Liver (tissue), 9 donors: ENCODE measurements around the gene MSH5. TPM values are rescaled to one million over a fixed set of nuclear protein-coding genes. Genes with fewer than 3 reads are reported as not detected.

ENCODE experiments used
- DNase-seq: peaks from one replicate; pipeline ENCODE4 v3.0.0-alpha.2; 2017; ENCODE audit warnings: low spot score
- H3K27ac ChIP-seq, 2 donors: one replicate each; pipeline ENCODE4 v1.7.0; 2013; ENCODE audit warnings: inconsistent platforms in 2 of 2, low read length in 2 of 2, control low read depth in 1 of 2, low read depth in 1 of 2, mild to moderate bottlenecking in 1 of 2
- H3K27me3 ChIP-seq, 4 donors: one replicate each; pipeline versions ENCODE4 v1.6.1 to v1.7.0; 2013; ENCODE audit warnings: low read length in 3 of 4, inconsistent platforms in 1 of 4, mild to moderate bottlenecking in 1 of 4, moderate library complexity in 1 of 4; ENCODE audit not compliant: control insufficient read depth in 4 of 4, insufficient read depth in 4 of 4
- H3K36me3 ChIP-seq, 4 donors: one replicate each; pipeline versions ENCODE4 v1.6.1 to v1.7.0; 2013; ENCODE audit warnings: low read length in 3 of 4, mild to moderate bottlenecking in 3 of 4, low read depth in 1 of 4, moderate library complexity in 1 of 4; ENCODE audit not compliant: control insufficient read depth in 4 of 4, insufficient read depth in 3 of 4
- H3K4me1 ChIP-seq, 4 donors: one replicate each; pipeline versions ENCODE4 v1.6.1 to v1.7.0; 2013; ENCODE audit warnings: low read length in 3 of 4, mild to moderate bottlenecking in 3 of 4, moderate library complexity in 1 of 4; ENCODE audit not compliant: control insufficient read depth in 4 of 4, insufficient read depth in 4 of 4
- H3K4me3 ChIP-seq, 3 donors: one replicate each; pipeline versions ENCODE4 v1.6.1 to v1.7.0; 2013; ENCODE audit warnings: low read length in 3 of 3, control low read depth in 1 of 3, low read depth in 1 of 3, mild to moderate bottlenecking in 1 of 3
- H3K9ac ChIP-seq, 2 donors: one replicate each; pipeline ENCODE4 v1.7.0; 2013; ENCODE audit warnings: low read length in 2 of 2, mild to moderate bottlenecking in 2 of 2, moderate library complexity in 2 of 2, control low read depth in 1 of 2, low read depth in 1 of 2
- H3K9me3 ChIP-seq, 4 donors: one replicate each; pipeline versions ENCODE4 v1.6.1 to v1.7.0; 2013; ENCODE audit warnings: low read length in 3 of 4; ENCODE audit not compliant: control insufficient read depth in 4 of 4
- ATF3 ChIP-seq: IDR thresholded peaks from 2 replicates; pipeline ENCODE4 v1.6.1; 2016; ENCODE audit warnings: antibody characterized with exemption
- EGR1 ChIP-seq, 2 donors: IDR thresholded peaks; 2 replicates each; pipeline ENCODE4 v1.6.1; 2016 to 2018; ENCODE audit warnings: antibody characterized with exemption in 2 of 2, low read depth in 2 of 2
- FOXA1 ChIP-seq: IDR thresholded peaks from 2 replicates; pipeline ENCODE4 v1.6.1; 2016; ENCODE audit warnings: antibody characterized with exemption
- FOXA2 ChIP-seq: IDR thresholded peaks from 2 replicates; pipeline ENCODE4 v1.6.1; 2016; ENCODE audit warnings: antibody characterized with exemption
- GABPA ChIP-seq, 2 donors: IDR thresholded peaks in 1 of 2; conservative IDR thresholded peaks in 1 of 2; 2 replicates each; pipeline ENCODE4 v1.6.1; 2016; ENCODE audit warnings: antibody characterized with exemption in 2 of 2, mild to moderate bottlenecking in 1 of 2, moderate library complexity in 1 of 2
- HNF4A ChIP-seq, 2 donors: conservative IDR thresholded peaks; 2 replicates each; pipeline ENCODE4 v1.6.1; 2016; ENCODE audit warnings: antibody characterized with exemption in 2 of 2, mild to moderate bottlenecking in 2 of 2
- HNF4G ChIP-seq: IDR thresholded peaks from 2 replicates; pipeline ENCODE4 v1.6.1; 2016; ENCODE audit warnings: antibody characterized with exemption
- JUND ChIP-seq, 2 donors: IDR thresholded peaks; 2 replicates each; pipeline ENCODE4 v1.6.1; 2016; ENCODE audit warnings: antibody characterized with exemption in 2 of 2
- MAX ChIP-seq: IDR thresholded peaks from 2 replicates; pipeline ENCODE4 v1.6.1; 2016; ENCODE audit warnings: antibody characterized with exemption
- NR2F2 ChIP-seq: IDR thresholded peaks from 2 replicates; pipeline ENCODE4 v1.6.1; 2016; ENCODE audit warnings: antibody characterized with exemption
- RAD21 ChIP-seq, 2 donors: IDR thresholded peaks; 2 replicates each; pipeline ENCODE4 v1.6.1; 2016; ENCODE audit warnings: antibody characterized with exemption in 2 of 2, mild to moderate bottlenecking in 2 of 2
- REST ChIP-seq: IDR thresholded peaks from 2 replicates; pipeline ENCODE4 v1.6.1; 2016; ENCODE audit warnings: antibody characterized with exemption, mild to moderate bottlenecking
- RXRA ChIP-seq, 2 donors: IDR thresholded peaks; 2 replicates each; pipeline ENCODE4 v1.6.1; 2017 to 2018; ENCODE audit warnings: antibody characterized with exemption in 2 of 2, mild to moderate bottlenecking in 1 of 2
- SP1 ChIP-seq: IDR thresholded peaks from 2 replicates; pipeline ENCODE4 v1.6.1; 2018; ENCODE audit warnings: antibody characterized with exemption, mild to moderate bottlenecking
- TAF1 ChIP-seq: conservative IDR thresholded peaks from 2 replicates; pipeline ENCODE4 v1.6.1; 2016; ENCODE audit warnings: antibody characterized with exemption, mild to moderate bottlenecking
- YY1 ChIP-seq: IDR thresholded peaks from 2 replicates; pipeline ENCODE4 v1.6.1; 2016; ENCODE audit warnings: antibody characterized with exemption, mild to moderate bottlenecking
- ZBTB33 ChIP-seq: IDR thresholded peaks from 2 replicates; pipeline ENCODE4 v1.6.1; 2016; ENCODE audit warnings: antibody characterized with exemption
- WGBS: extraction: QIAGEN DNeasy Blood & Tissue Kit; methylation state at CpG from one replicate; pipeline ENCODE4 v1.1.7; 2013; 5-methylcytosine and 5-hydroxymethylcytosine counted together
- polyA plus RNA-seq, 2 donors: library from polyadenylated mRNA; stranded (reverse) in 1 of 2; unstranded in 1 of 2; fragments of 200-250 nt in 1 of 2; fragments of >200 nt in 1 of 2; fragmentation: Nextera tagmentation in 1 of 2; extraction: Ambion mirVana in 1 of 2; gene quantifications; one replicate each; pipeline versions ENCODE4 v1.2.1 to v1.2.3, GENCODE V29; 2013 to 2015
- total RNA-seq, 2 donors: library from RNA; depleted of rRNA; stranded (reverse); fragments of >200 nt; gene quantifications; one replicate each; pipeline ENCODE4 v1.2.3, GENCODE V29; 2014
- TF ChIP-seq, protein P1 (sequence below): fragments of 150-350 bp; IDR thresholded peaks from 2 replicates; pipeline ENCODE4 v1.5.1; 2017; ENCODE audit warnings: improper control_type of control experiment, low read depth, low read length; ENCODE audit not compliant: missing input control
- donor health status: healthy.
- donor health status: healthy.
- donor health status: healthy.
- donor health status: healthy.
- donor health status: healthy.

Gene MSH5
- total and polyA plus RNA-seq, 4 donors: 1.2 to 6.4 (median 4.0) TPM

- H3K4me3 ChIP-seq: no peak overlapping the region
- H3K27me3 ChIP-seq: no peaks in the 10 kb centered on the region
- 88% methylated on average over 18 of the region's 18 CpGs for WGBS
- H3K27ac ChIP-seq: peak overlapping the region in 1 of 2 donors; percentile 17
- DNase-seq: no peak
- TF ChIP-seq ATF3 (no peak), FOXA1 (no peak), RXRA (IDR thresholded peaks at IDR 0.05) (no peak), NR2F2 (no peak), HNF4A (conservative IDR thresholded peaks at IDR 0.05) (no peak), GABPA (IDR thresholded peaks at IDR 0.05 in 1 of 2, conservative IDR thresholded peaks at IDR 0.05 in 1 of 2) (no peak), RAD21 (IDR thresholded peaks at IDR 0.05) (no peak), YY1 (no peak), FOXA2 (no peak), SP1 (no peak)
- TF ChIP-seq, protein P1, sequence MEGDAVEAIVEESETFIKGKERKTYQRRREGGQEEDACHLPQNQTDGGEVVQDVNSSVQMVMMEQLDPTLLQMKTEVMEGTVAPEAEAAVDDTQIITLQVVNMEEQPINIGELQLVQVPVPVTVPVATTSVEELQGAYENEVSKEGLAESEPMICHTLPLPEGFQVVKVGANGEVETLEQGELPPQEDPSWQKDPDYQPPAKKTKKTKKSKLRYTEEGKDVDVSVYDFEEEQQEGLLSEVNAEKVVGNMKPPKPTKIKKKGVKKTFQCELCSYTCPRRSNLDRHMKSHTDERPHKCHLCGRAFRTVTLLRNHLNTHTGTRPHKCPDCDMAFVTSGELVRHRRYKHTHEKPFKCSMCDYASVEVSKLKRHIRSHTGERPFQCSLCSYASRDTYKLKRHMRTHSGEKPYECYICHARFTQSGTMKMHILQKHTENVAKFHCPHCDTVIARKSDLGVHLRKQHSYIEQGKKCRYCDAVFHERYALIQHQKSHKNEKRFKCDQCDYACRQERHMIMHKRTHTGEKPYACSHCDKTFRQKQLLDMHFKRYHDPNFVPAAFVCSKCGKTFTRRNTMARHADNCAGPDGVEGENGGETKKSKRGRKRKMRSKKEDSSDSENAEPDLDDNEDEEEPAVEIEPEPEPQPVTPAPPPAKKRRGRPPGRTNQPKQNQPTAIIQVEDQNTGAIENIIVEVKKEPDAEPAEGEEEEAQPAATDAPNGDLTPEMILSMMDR: no peak
- peaks cover 0 to 7% (median 4%) of the 10 kb centered on the region in 4 donors for H3K4me1 ChIP-seq
- H3K9ac ChIP-seq: no peak overlapping the region
- no peaks in the 10 kb centered on the region for H3K9me3 ChIP-seq
- no peaks in the 10 kb centered on the region for H3K36me3 ChIP-seq
Measured at GRCh38 chr6:31768363-31769257, 28.8 kb downstream of the MSH5 start.

- Histone ChIP-seq H3K4me1 (peaks cover 0 to 7% (median 4%) of the 10 kb centered on the region in 4 donors), H3K4me3 (no peak overlapping the region), H3K27me3 (no peaks in the 10 kb centered on the region), H3K9ac (no peak overlapping the region), H3K27ac (no peak overlapping the region), H3K36me3 (no peaks in the 10 kb centered on the region), H3K9me3 (no peaks in the 10 kb centered on the region)
- peak; percentile 93 for DNase-seq
- WGBS: 48% methylated on average over 12 of the region's 12 CpGs
- TF ChIP-seq ATF3 (no peak), HNF4A (conservative IDR thresholded peaks at IDR 0.05) (no peak), RAD21 (IDR thresholded peaks at IDR 0.05) (peak; percentile 92 to 97), EGR1 (IDR thresholded peaks at IDR 0.05; ENCODE audit: low read depth in 2 of 2) (no peak), JUND (IDR thresholded peaks at IDR 0.05) (no peak), REST (no peak), MAX (no peak), TAF1 (no peak), FOXA2 (no peak), SP1 (no peak), GABPA (IDR thresholded peaks at IDR 0.05 in 1 of 2, conservative IDR thresholded peaks at IDR 0.05 in 1 of 2) (no peak), ZBTB33 (no peak), RXRA (IDR thresholded peaks at IDR 0.05) (peak in 1 of 2 donors; percentile 24), YY1 (no peak), NR2F2 (no peak), HNF4G (no peak), FOXA1 (no peak)
- TF ChIP-seq, protein P1: peak; percentile 92
Measured at GRCh38 chr6:31769684-31770371, 30.0 kb downstream of the MSH5 start.
